RWPE2 (cell line): ENCODE measurements around the gene ERBIN.

Experiments used
- ATAC-seq: fragments of 200-7000 bp; cut with Tn5 transposase; 3 replicates; pipeline ENCODE4 v1.9.1; 2021; ENCODE audit warnings: low read depth
- DNase-seq: peaks from one replicate; pipeline ENCODE4 v3.0.0-alpha.2; 2020; ENCODE audit warnings: low spot score
- H3K27ac ChIP-seq: fragments of 450-650 bp; 2 replicates; pipeline ENCODE4 v1.5.1; 2017; ENCODE audit warnings: mild to moderate bottlenecking; ENCODE audit not compliant: poor library complexity, severe bottlenecking
- H3K27me3 ChIP-seq: fragments of 250-450 bp; sonication (Bioruptor Pico); 2 replicates; pipeline ENCODE4 v1.5.1; 2021; ENCODE audit warnings: mild to moderate bottlenecking, moderate library complexity; ENCODE audit not compliant: insufficient read depth, poor library complexity, severe bottlenecking
- H3K36me3 ChIP-seq: fragments of 250-450 bp; sonication (Bioruptor Pico); 2 replicates; pipeline ENCODE4 v1.5.1; 2020; ENCODE audit warnings: low read depth, mild to moderate bottlenecking, moderate library complexity
- H3K4me1 ChIP-seq: fragments of 250-450 bp; sonication (Bioruptor Pico); 2 replicates; pipeline ENCODE4 v1.5.1; 2021; ENCODE audit warnings: mild to moderate bottlenecking, moderate library complexity; ENCODE audit not compliant: insufficient read depth, poor library complexity, severe bottlenecking
- H3K4me3 ChIP-seq: fragments of 250-450 bp; sonication (Bioruptor Pico); 2 replicates; pipeline ENCODE4 v1.5.1; 2021; ENCODE audit warnings: mild to moderate bottlenecking, moderate library complexity; ENCODE audit not compliant: severe bottlenecking
- H3K9me3 ChIP-seq: fragments of 250-450 bp; sonication (Bioruptor Pico); 2 replicates; pipeline ENCODE4 v1.5.1; 2021; ENCODE audit warnings: mild to moderate bottlenecking, moderate library complexity; ENCODE audit not compliant: severe bottlenecking
- CTCF ChIP-seq: fragments of 450-650 bp; IDR thresholded peaks from one replicate; pipeline ENCODE4 v1.5.1; 2017; ENCODE audit warnings: mild to moderate bottlenecking, moderate library complexity; ENCODE audit not compliant: poor library complexity, severe bottlenecking

ERBIN gene

GRCh38 chr5:65992630-65993029 is 66.3 kb downstream of the ERBIN start:
- no peaks in the 10 kb centered on the region for H3K9me3 ChIP-seq
- H3K4me3 ChIP-seq: no peak overlapping the region
- H3K4me1 ChIP-seq: no peaks in the 10 kb centered on the region
- no peak overlapping the region for H3K27ac ChIP-seq
- no peak for ATAC-seq
- no peaks in the 10 kb centered on the region for H3K27me3 ChIP-seq
- peaks cover 49% of the 10 kb centered on the region for H3K36me3 ChIP-seq
- no peak for TF ChIP-seq CTCF
- DNase-seq: no peak

GRCh38 chr5:65994117-65994786 is 67.9 kb downstream of the ERBIN start:
- H3K27ac ChIP-seq: no peak overlapping the region
- no peaks in the 10 kb centered on the region for H3K27me3 ChIP-seq
- no peak for TF ChIP-seq CTCF
- H3K9me3 ChIP-seq: no peaks in the 10 kb centered on the region
- peaks cover 49% of the 10 kb centered on the region for H3K36me3 ChIP-seq
- no peaks in the 10 kb centered on the region for H3K4me1 ChIP-seq
- no peak for ATAC-seq
- no peak overlapping the region for H3K4me3 ChIP-seq
- no peak for DNase-seq

GRCh38 chr5:65999061-65999723 is 72.8 kb downstream of the ERBIN start:
- TF ChIP-seq CTCF: no peak
- H3K4me1 ChIP-seq: no peaks in the 10 kb centered on the region
- ATAC-seq (no peak), DNase-seq (no peak)
- no peak overlapping the region for H3K27ac ChIP-seq
- peaks cover 42% of the 10 kb centered on the region for H3K36me3 ChIP-seq
- H3K4me3 ChIP-seq: no peak overlapping the region
- no peaks in the 10 kb centered on the region for H3K27me3 ChIP-seq
- H3K9me3 ChIP-seq: no peaks in the 10 kb centered on the region

- TF ChIP-seq CTCF: no peak
- Histone ChIP-seq H3K4me1 (no peaks in the 10 kb centered on the region), H3K36me3 (peaks cover 43% of the 10 kb centered on the region), H3K27ac (no peak overlapping the region), H3K27me3 (no peaks in the 10 kb centered on the region), H3K4me3 (no peak overlapping the region), H3K9me3 (no peaks in the 10 kb centered on the region)
- ATAC-seq (no peak), DNase-seq (no peak)
These were observed 75.6 kb downstream of the ERBIN start for GRCh38 chr5:66001952-66002351.

- H3K4me1 ChIP-seq: no peaks in the 10 kb centered on the region
- DNase-seq (no peak), ATAC-seq (no peak)
- no peak overlapping the region for H3K4me3 ChIP-seq
- TF ChIP-seq CTCF: no peak
- H3K27me3 ChIP-seq: no peaks in the 10 kb centered on the region
- H3K27ac ChIP-seq: no peak overlapping the region
- peaks cover 38% of the 10 kb centered on the region for H3K36me3 ChIP-seq
- H3K9me3 ChIP-seq: no peaks in the 10 kb centered on the region
These were observed 76.0 kb downstream of the ERBIN start for GRCh38 chr5:66002415-66002814.
